Activated CD4-positive, alpha-beta T cell treated with anti-CD3 and anti-CD28 coated beads, Interleukin-2, amount 50 U/mL, for 16 hours (primary cell): ENCODE data around the gene ADM.
"Not testable (repeated sequence)": the region's sequence is repeated elsewhere in the genome, so short reads cannot be mapped to it uniquely, and the experiment has no call there.

ENCODE experiments used
- DNase-seq: peaks from one replicate; pipeline ENCODE4 v3.0.0-alpha.2; 2020

ADM gene

GRCh38 chr11:10304495-10305261 is at the start of gene ADM:
ADM (plus strand) TSS chr11:10305073; CDS start chr11:10305701, 628 bp downstream.
- no peak for DNase-seq

GRCh38 chr11:10255388-10256125 is 49.3 kb upstream of the ADM start:
- no peak for DNase-seq

GRCh38 chr11:10257478-10257877 is 47.4 kb upstream of the ADM start:
- DNase-seq: no peak

GRCh38 chr11:10261821-10262220 is 43.1 kb upstream of the ADM start:
- no peak for DNase-seq

GRCh38 chr11:10263929-10264328 is 40.9 kb upstream of the ADM start:
- DNase-seq: no peak

GRCh38 chr11:10264716-10265115 is 40.2 kb upstream of the ADM start:
- not testable (repeated sequence) for DNase-seq

- no peak for DNase-seq
These were observed 38.9 kb upstream of the ADM start for GRCh38 chr11:10265936-10266335.

GRCh38 chr11:10267821-10268220 is 37.1 kb upstream of the ADM start:
- no peak for DNase-seq

GRCh38 chr11:10268746-10269488 is 36.0 kb upstream of the ADM start:
- no peak for DNase-seq

GRCh38 chr11:10272132-10272531 is 32.7 kb upstream of the ADM start:
- DNase-seq: no peak

- DNase-seq: no peak
These were observed 31.1 kb upstream of the ADM start for GRCh38 chr11:10273738-10274137.

GRCh38 chr11:10274726-10275125 is 30.1 kb upstream of the ADM start:
- no peak for DNase-seq

- DNase-seq: no peak
These were observed 29.2 kb upstream of the ADM start for GRCh38 chr11:10275714-10276113.

- no peak for DNase-seq
These were observed 22.8 kb upstream of the ADM start for GRCh38 chr11:10282117-10282516.

- DNase-seq: no peak
These were observed 20.9 kb upstream of the ADM start for GRCh38 chr11:10283991-10284390.

GRCh38 chr11:10285148-10285802 is 19.6 kb upstream of the ADM start:
- DNase-seq: no peak

- no peak for DNase-seq
These were observed 17.7 kb upstream of the ADM start for GRCh38 chr11:10287140-10287539.

GRCh38 chr11:10287766-10288715 is 16.8 kb upstream of the ADM start:
- DNase-seq: no peak

- no peak for DNase-seq
These were observed 15.8 kb upstream of the ADM start for GRCh38 chr11:10288881-10289764.

GRCh38 chr11:10289765-10290380 is 15.0 kb upstream of the ADM start:
- DNase-seq: no peak
